ENCODE data around the gene VGLL3. TPM values are rescaled to one million over a fixed set of nuclear protein-coding genes. Genes with fewer than 3 reads are reported as not detected.

VGLL3 gene
- total RNA-seq, 1 experiment from 2014 or later, result 0.15 TPM

- H3K4me3 ChIP-seq (ENCODE audit: low read depth in 2 of 2, low read length in 2 of 2), result no peak overlapping the region
- no peaks in the 10 kb centered on the region; the same call in 1 of the 2 replicates for H3K27me3 ChIP-seq (ENCODE audit: control insufficient read depth, insufficient read depth, low read length)
- no peak overlapping the region for H3K27ac ChIP-seq (ENCODE audit: low read length)
- BruUV-seq (replicated peaks), result no TSS peak
- no peaks in the 10 kb centered on the region for H3K36me3 ChIP-seq (ENCODE audit: control insufficient read depth, insufficient read depth, low read length)
- in situ Hi-C loops (cut with HindIII; ENCODE audit: low pct_unique_long_range_greater_than_20kb, low sequenced_read_pairs) (no loop called here), intact Hi-C loops (cut with micrococcal nuclease; ENCODE audit: unreplicated experiment) (no loop called here)
- DNase-seq (ENCODE audit: low read depth, low spot score) (no peak), ATAC-seq (no peak)
- no peaks in the 10 kb centered on the region for H3K9me3 ChIP-seq (ENCODE audit: control insufficient read depth, insufficient read depth, low read depth, low read length)
- no peaks in the 10 kb centered on the region; the same call in 1 of the 2 replicates for H3K4me1 ChIP-seq (ENCODE audit: control insufficient read depth, insufficient read depth, low read length)
- CTCF ChIA-PET, result no interaction called here
- POLR2A ChIA-PET, result no interaction called here
- TF ChIP-seq REST (IDR thresholded peaks at IDR 0.05; ENCODE audit: insufficient read depth in 1 of 2, low read depth in 2 of 2, low read length in 1 of 2), result no peak
- no peak for TF ChIP-seq POLR2AphosphoS5 (IDR thresholded peaks at IDR 0.05; ENCODE audit: low read depth, low read length)
- TF ChIP-seq CTCF (IDR thresholded peaks at IDR 0.05), result no peak
- TF ChIP-seq SIN3A (IDR thresholded peaks at IDR 0.05; ENCODE audit: borderline replicate concordance, insufficient read depth, low read depth, low read length), result no peak
- TF ChIP-seq TCF7L2 (IDR thresholded peaks at IDR 0.05; ENCODE audit: low read depth, low read length), result no peak
Measured at GRCh38 chr3:86996261-86996955, 5.5 kb upstream of the VGLL3 start.

- Histone ChIP-seq H3K4me3 (ENCODE audit: low read depth in 2 of 2, low read length in 2 of 2) (no peak overlapping the region), H3K4me1 (ENCODE audit: control insufficient read depth, insufficient read depth, low read length) (no peaks in the 10 kb centered on the region; the same call in 1 of the 2 replicates), H3K36me3 (ENCODE audit: control insufficient read depth, insufficient read depth, low read length) (no peaks in the 10 kb centered on the region), H3K27me3 (ENCODE audit: control insufficient read depth, insufficient read depth, low read length) (no peaks in the 10 kb centered on the region; the same call in 1 of the 2 replicates), H3K9me3 (ENCODE audit: control insufficient read depth, insufficient read depth, low read depth, low read length) (no peaks in the 10 kb centered on the region), H3K27ac (ENCODE audit: low read length) (no peak overlapping the region)
- no peak for ATAC-seq
- intact Hi-C loops (cut with micrococcal nuclease; ENCODE audit: unreplicated experiment) (no loop called here), in situ Hi-C loops (cut with HindIII; ENCODE audit: low pct_unique_long_range_greater_than_20kb, low sequenced_read_pairs) (no loop called here)
- BruUV-seq (replicated peaks), result no TSS peak
- DNase-seq (ENCODE audit: low read depth, low spot score), result no peak
- POLR2A ChIA-PET, result no interaction called here
- TF ChIP-seq REST (IDR thresholded peaks at IDR 0.05; ENCODE audit: insufficient read depth in 1 of 2, low read depth in 2 of 2, low read length in 1 of 2), result no peak
- no peak for TF ChIP-seq SIN3A (IDR thresholded peaks at IDR 0.05; ENCODE audit: borderline replicate concordance, insufficient read depth, low read depth, low read length)
- TF ChIP-seq CTCF (IDR thresholded peaks at IDR 0.05), result no peak
- TF ChIP-seq TCF7L2 (IDR thresholded peaks at IDR 0.05; ENCODE audit: low read depth, low read length), result no peak
- TF ChIP-seq POLR2AphosphoS5 (IDR thresholded peaks at IDR 0.05; ENCODE audit: low read depth, low read length), result no peak
- CTCF ChIA-PET, result no interaction called here
Measured at GRCh38 chr3:86995537-86995936, 4.6 kb upstream of the VGLL3 start.
